SK-N-MC (cell line): ENCODE results near the gene SIRT1.

Experiments
- EZH2 ChIP-seq: fragments of 200-600 bp; sonication (generic); IDR thresholded peaks from one replicate; pipeline ENCODE4 v1.6.1; 2017; ENCODE audit warnings: antibody characterized with exemption
- FOXP2 ChIP-seq: optimal IDR thresholded peaks from 2 replicates; pipeline ENCODE3; 2011; ENCODE audit warnings: mild to moderate bottlenecking, moderate library complexity; ENCODE audit not compliant: insufficient read depth; ENCODE audit errors: extremely low read length, control extremely low read depth
- POLR2AphosphoS5 ChIP-seq: IDR thresholded peaks from 2 replicates; pipeline ENCODE4 v1.6.1; 2012; ENCODE audit warnings: mild to moderate bottlenecking, low read depth, low read length, borderline replicate concordance

DNA sequence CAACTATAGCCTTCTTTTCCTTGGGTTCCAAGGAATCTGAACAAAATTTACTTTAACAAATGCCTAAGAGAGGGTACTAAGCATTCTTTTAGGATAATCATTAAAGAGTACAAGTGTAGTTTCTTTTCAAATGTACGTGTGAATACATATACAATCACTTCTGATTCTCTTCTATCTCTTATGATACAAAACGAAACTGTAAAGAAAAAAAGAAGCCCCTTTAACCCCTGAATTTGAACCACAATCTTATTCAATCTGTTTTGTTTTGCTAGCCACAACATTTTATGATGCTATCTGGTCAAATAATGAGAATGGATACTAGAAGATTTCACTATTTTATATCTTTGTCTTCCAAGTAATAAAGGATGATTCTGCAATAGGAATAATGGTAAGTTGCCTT, 48.7 kb downstream of the SIRT1 start:
- TF ChIP-seq EZH2 (no peak), POLR2AphosphoS5 (no peak), FOXP2 (no peak)
